HepG2 (cell line): Measurements from ENCODE around the gene PDE4C. TPM values are rescaled to one million over a fixed set of nuclear protein-coding genes. Genes with fewer than 3 reads are reported as not detected.

Experiments
- CCDC6 ChIP-seq: sonication (generic); formaldehyde crosslinking; IDR thresholded peaks from 2 replicates; pipeline ENCODE4 v1.8.1; 2022; ENCODE audit warnings: mild to moderate bottlenecking, missing genetic modification reagents, moderate library complexity
- ETV5 ChIP-seq: IDR thresholded peaks from 2 replicates; pipeline ENCODE4 v1.6.1; 2018; ENCODE audit warnings: missing biosample characterization, missing genetic modification reagents, inconsistent platforms, borderline replicate concordance
- FOXC1 ChIP-seq: sonication (generic); formaldehyde crosslinking; IDR thresholded peaks from 2 replicates; pipeline ENCODE4 v1.8.0; 2022; ENCODE audit warnings: mild to moderate bottlenecking, missing genetic modification reagents, borderline replicate concordance
- HBP1 ChIP-seq: IDR thresholded peaks from 2 replicates; pipeline ENCODE4 v1.6.1; 2016; ENCODE audit warnings: low read depth, control low read depth
- HOMEZ ChIP-seq: IDR thresholded peaks from 2 replicates; pipeline ENCODE4 v1.6.1; 2016; ENCODE audit warnings: low read depth
- MED1 ChIP-seq: sonication (generic); formaldehyde crosslinking; IDR thresholded peaks from 2 replicates; pipeline ENCODE4 v1.4.0; 2020; ENCODE audit warnings: missing genetic modification reagents
- RAD51 ChIP-seq: fragments of 450-650 bp; IDR thresholded peaks from 2 replicates; pipeline ENCODE4 v1.6.1; 2016; ENCODE audit warnings: borderline replicate concordance
- SRF ChIP-seq: IDR thresholded peaks from 2 replicates; pipeline ENCODE4 v1.6.1; 2011; ENCODE audit warnings: mild to moderate bottlenecking, low read depth, low read length, moderate library complexity
- ZNF142 ChIP-seq: sonication (generic); formaldehyde crosslinking; IDR thresholded peaks from 2 replicates; pipeline ENCODE4 v1.4.0; 2020; ENCODE audit warnings: missing genetic modification reagents
- ZNF280B ChIP-seq: sonication (generic); formaldehyde crosslinking; IDR thresholded peaks from 2 replicates; pipeline ENCODE4 v1.5.0; 2020; ENCODE audit warnings: missing genetic modification reagents, mild to moderate bottlenecking, borderline replicate concordance
- ZNF382 ChIP-seq: sonication (generic); formaldehyde crosslinking; IDR thresholded peaks from 2 replicates; pipeline ENCODE4 v1.5.0; 2020; ENCODE audit warnings: missing genetic modification reagents, mild to moderate bottlenecking, borderline replicate concordance
- ZNF580 ChIP-seq: IDR thresholded peaks from 2 replicates; pipeline ENCODE4 v1.6.1; 2016; ENCODE audit warnings: low read depth, borderline replicate concordance
- ZNF616 ChIP-seq: sonication (generic); formaldehyde crosslinking; IDR thresholded peaks from 2 replicates; pipeline ENCODE4 v1.5.0; 2020; ENCODE audit warnings: low read depth, mild to moderate bottlenecking, missing genetic modification reagents
- ZNF816 ChIP-seq: sonication (generic); formaldehyde crosslinking; IDR thresholded peaks from 2 replicates; pipeline ENCODE4 v1.8.0; 2022; ENCODE audit warnings: missing genetic modification reagents, mild to moderate bottlenecking, borderline replicate concordance
- ZNF839 ChIP-seq: sonication (generic); formaldehyde crosslinking; IDR thresholded peaks from 2 replicates; pipeline ENCODE4 v1.4.0; 2020; ENCODE audit warnings: missing genetic modification reagents, mild to moderate bottlenecking, borderline replicate concordance
- polyA plus RNA-seq, 8 experiments: library from polyadenylated mRNA; depleted of rRNA in 3 of 8; stranded (reverse) in 7 of 8; unstranded in 1 of 8; fragments of >200 nt; fragmentation: Illumina TruSeq in 4 of 8; extraction: Trizol in 4 of 8; gene quantifications; 2 replicates each; pipeline versions ENCODE4 v1.2.1 to v1.2.3, GENCODE V29; 2011 to 2016; ENCODE audit warnings: low read depth in 4 of 8, missing spikeins in 1 of 8, mixed read lengths in 1 of 8; ENCODE audit not compliant: insufficient read depth in 1 of 8
- total RNA-seq, 5 experiments: library from RNA; depleted of rRNA; stranded (reverse); fragments of >200 nt; fragmentation: Illumina TruSeq; extraction: Trizol; gene quantifications; 2 replicates each; pipeline ENCODE4 v1.2.3, GENCODE V29; 2016; ENCODE audit warnings: low read depth in 1 of 5

PDE4C gene
- total and polyA plus RNA-seq, 2 of the 13 experiments (the other 11 are each of a cell fraction or from before 2014, with no cell fraction given) = 1.4 to 14.0 TPM

- TF ChIP-seq ZNF280B = peak; percentile 92; the same call in 1 of the 2 replicates
- TF ChIP-seq FOXC1 = peak; percentile 92; the same call in 1 of the 2 replicates
- TF ChIP-seq RAD51 = no peak
- TF ChIP-seq CCDC6 (CRISPR knock-in tag) = peak; percentile 77; the same call in 1 of the 2 replicates
- TF ChIP-seq MED1 (CRISPR knock-in tag) = peak; percentile 71
- TF ChIP-seq ZNF580 (CRISPR knock-in tag) = peak; percentile 93
- TF ChIP-seq ZNF142 (CRISPR knock-in tag) = peak; percentile 92
- no peak for TF ChIP-seq ZNF382 (CRISPR knock-in tag)
- TF ChIP-seq ZNF839 (CRISPR knock-in tag) = peak; percentile 72; the same call in 1 of the 2 replicates
- peak; percentile 93 for TF ChIP-seq ZNF816
- TF ChIP-seq HOMEZ (CRISPR knock-in tag) = peak; percentile 53; the same call in 1 of the 2 replicates
- no peak for TF ChIP-seq SRF
- TF ChIP-seq ZNF616 (CRISPR knock-in tag) = peak; percentile 96
- peak; percentile 95 for TF ChIP-seq HBP1 (CRISPR knock-in tag)
- peak; percentile 41; the same call in 1 of the 2 replicates for TF ChIP-seq ETV5 (CRISPR knock-in tag)
These were observed 7.1 kb upstream of the PDE4C start (continued) for GRCh38 chr19:18233224-18233825.
